ENCODE data around the gene ACSL5. TPM values are rescaled to one million over a fixed set of nuclear protein-coding genes. Genes with fewer than 3 reads are reported as not detected.

The ACSL5 gene
- total RNA-seq, 2 donors from 2014 or later: 208 to 218 TPM

DNA sequence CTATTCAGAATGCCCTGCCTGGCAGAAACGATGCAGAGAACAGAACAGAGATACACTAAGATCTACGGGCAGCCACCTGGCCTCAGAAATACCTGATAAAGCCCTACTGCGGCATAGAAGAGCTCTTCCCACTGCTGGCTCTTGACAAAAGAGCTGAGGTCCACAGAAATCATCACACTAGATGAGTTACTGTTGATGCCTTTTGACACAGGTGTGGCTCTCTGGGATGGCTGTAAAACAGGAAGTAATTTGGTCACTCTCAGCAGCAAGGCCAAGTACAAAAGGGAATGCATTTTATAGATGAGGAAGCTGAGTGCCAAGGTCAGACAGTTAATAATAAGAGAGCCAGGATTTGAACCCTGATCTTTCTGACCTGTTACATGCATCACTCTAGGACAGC is 35.0 kb upstream of the ACSL5 start:
- peak overlapping the region; percentile 17 to 26 for H3K9ac ChIP-seq (ENCODE audit: low read depth in 2 of 2, low read length in 2 of 2)
- H3K27ac ChIP-seq: peak overlapping the region; percentile 68
- DNase-seq: peak; percentile 55
- H3K36me3 ChIP-seq: no peaks in the 10 kb centered on the region
- H3K27me3 ChIP-seq: no peaks in the 10 kb centered on the region
- no peak overlapping the region for H3K4me3 ChIP-seq
- H3K4me1 ChIP-seq: no peaks in the 10 kb centered on the region
- no peak for TF ChIP-seq CTCF (IDR thresholded peaks at IDR 0.05)
- intact Hi-C loops (cut with DNase I): no loop called here
- no peaks in the 10 kb centered on the region for H3K9me3 ChIP-seq

DNA sequence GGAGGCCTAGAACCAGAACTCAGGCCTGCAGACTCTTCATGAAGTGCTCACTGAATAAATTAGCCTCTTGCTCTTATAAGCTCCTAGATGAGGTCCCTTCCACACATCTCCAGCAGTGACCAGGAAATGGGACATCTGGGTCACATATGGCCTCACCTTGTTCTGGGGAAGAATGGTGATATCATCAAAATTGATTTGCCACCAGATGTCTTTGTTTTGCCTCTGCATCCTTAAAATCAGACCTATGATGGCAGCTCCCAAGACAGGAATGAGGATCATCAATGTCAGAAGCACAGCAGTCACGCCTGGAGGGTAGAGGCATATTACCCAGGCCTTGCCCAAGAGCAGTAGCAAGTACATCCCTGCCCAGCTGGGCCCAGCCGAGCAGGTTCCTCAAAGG is 33.3 kb upstream of the ACSL5 start:
- H3K4me1 ChIP-seq: no peaks in the 10 kb centered on the region
- H3K27ac ChIP-seq: no peak overlapping the region
- no peak for TF ChIP-seq CTCF (IDR thresholded peaks at IDR 0.05)
- no peak overlapping the region for H3K4me3 ChIP-seq
- no peaks in the 10 kb centered on the region for H3K27me3 ChIP-seq
- no peak for DNase-seq
- no peaks in the 10 kb centered on the region for H3K36me3 ChIP-seq
- H3K9ac ChIP-seq (ENCODE audit: low read depth in 2 of 2, low read length in 2 of 2): no peak overlapping the region
- intact Hi-C loops (cut with DNase I): no loop called here
- H3K9me3 ChIP-seq: no peaks in the 10 kb centered on the region

DNA sequence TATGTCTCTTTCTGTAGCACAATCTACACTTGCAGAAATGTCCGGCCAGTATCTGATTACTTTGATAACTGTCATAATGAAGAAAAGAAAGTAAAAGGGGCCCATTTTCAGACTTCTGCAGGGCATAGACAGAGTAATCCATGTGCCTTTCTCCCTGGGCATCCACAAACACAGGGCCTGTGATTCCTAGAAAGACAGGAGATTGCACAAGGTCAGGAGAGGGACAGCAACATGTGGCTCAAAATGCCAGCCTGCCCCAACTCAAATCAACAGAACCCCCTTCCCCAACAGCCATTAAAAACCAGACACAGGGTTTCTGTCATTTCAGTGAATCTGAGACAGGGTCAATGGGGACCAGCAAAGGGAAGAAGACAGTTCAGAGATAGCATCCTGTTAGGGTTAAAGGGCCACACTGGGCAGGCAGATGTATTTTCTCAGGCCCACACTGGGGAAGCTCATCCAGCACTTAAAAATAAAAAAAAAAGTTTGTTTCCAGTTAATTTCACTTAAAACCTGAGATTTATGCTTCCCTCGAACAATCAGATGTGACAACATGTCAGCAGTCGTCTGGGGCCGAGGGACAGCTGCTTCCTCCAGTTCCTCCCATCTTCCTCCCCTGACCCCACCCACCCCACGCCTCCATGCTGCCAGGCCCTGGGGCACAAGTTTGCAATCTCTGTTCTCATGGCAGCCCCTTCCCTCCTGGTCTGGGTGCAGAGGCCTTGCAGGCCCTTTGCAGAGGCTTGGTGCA is 30.7 kb upstream of the ACSL5 start:
- Histone ChIP-seq H3K4me3 (no peak overlapping the region), H3K9me3 (no peaks in the 10 kb centered on the region), H3K27me3 (no peaks in the 10 kb centered on the region), H3K4me1 (no peaks in the 10 kb centered on the region), H3K36me3 (no peaks in the 10 kb centered on the region), H3K9ac (ENCODE audit: low read depth in 2 of 2, low read length in 2 of 2) (no peak overlapping the region), H3K27ac (no peak overlapping the region)
- intact Hi-C loops (cut with DNase I): no loop called here
- TF ChIP-seq CTCF (IDR thresholded peaks at IDR 0.05): no peak
- DNase-seq: no peak

- DNase-seq: no peak
- Histone ChIP-seq H3K9me3 (no peaks in the 10 kb centered on the region), H3K27ac (no peak overlapping the region), H3K27me3 (no peaks in the 10 kb centered on the region), H3K9ac (ENCODE audit: low read depth in 2 of 2, low read length in 2 of 2) (peak overlapping the region in 1 of 2 donors; percentile 4), H3K4me1 (no peaks in the 10 kb centered on the region), H3K4me3 (no peak overlapping the region), H3K36me3 (no peaks in the 10 kb centered on the region)
- intact Hi-C loops (cut with DNase I): no loop called here
- TF ChIP-seq CTCF (IDR thresholded peaks at IDR 0.05): no peak
Measured at GRCh38 chr10:112344261-112344660, 29.7 kb upstream of the ACSL5 start.

- H3K9me3 ChIP-seq: no peaks in the 10 kb centered on the region
- H3K36me3 ChIP-seq: no peaks in the 10 kb centered on the region
- no peak overlapping the region for H3K4me3 ChIP-seq
- no peaks in the 10 kb centered on the region for H3K4me1 ChIP-seq
- no peak overlapping the region for H3K27ac ChIP-seq
- intact Hi-C loops (cut with DNase I): no loop called here
- H3K27me3 ChIP-seq: no peaks in the 10 kb centered on the region
- H3K9ac ChIP-seq (ENCODE audit: low read depth in 2 of 2, low read length in 2 of 2): no peak overlapping the region
- no peak for TF ChIP-seq CTCF (IDR thresholded peaks at IDR 0.05)
- no peak for DNase-seq
Measured at GRCh38 chr10:112345202-112345601, 28.7 kb upstream of the ACSL5 start.

All from colonic mucosa (tissue), 4 donors.